ENCODE results near the gene RPIA. TPM values are rescaled to one million over a fixed set of nuclear protein-coding genes. Genes with fewer than 3 reads are reported as not detected.
"Not testable (repeated sequence)": the region's sequence is repeated elsewhere in the genome, so short reads cannot be mapped to it uniquely, and the experiment has no call there.

The RPIA gene
- total RNA-seq, 1 donor from 2014 or later, result 15.2 TPM

DNA sequence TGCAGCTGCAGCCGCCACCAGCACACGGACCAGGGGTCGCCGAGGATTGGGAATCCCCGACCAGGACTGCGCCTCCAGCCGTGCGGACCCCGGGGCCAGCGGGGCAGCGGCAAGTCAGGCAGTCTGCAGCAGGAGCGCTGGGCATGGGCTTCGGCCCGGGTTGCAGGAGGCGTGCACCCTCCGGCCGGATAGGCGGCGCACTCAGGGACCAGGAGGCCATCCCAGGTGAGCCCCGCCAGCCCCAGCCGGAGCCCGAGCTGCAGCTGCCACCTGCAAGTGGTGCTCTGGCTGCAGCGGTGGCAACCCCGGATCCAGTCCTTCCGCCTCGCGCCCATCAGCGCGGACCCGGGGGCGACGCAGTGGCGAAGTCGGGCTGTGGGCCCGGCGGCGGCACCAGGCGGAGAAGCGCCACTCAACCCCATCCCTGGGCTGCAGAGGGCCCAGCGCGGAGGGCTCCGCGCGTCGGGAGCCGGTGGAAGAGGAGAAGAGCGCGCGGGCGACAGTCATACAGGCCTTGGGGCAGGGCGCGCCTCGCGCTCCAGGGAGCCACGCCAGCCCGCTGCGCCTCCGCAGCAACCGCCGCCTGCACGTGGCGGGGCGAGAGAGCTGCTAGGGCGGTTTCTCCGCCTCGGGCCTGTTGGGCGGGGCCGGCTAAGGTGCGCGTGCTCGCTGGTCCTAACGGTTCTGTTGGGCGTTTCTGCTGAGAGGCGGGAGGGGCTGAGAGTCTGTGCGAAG lies 73.8 kb downstream of the RPIA start:
- DNase-seq (ENCODE audit: extremely low read depth, low read depth, low spot score), result no peak

DNA sequence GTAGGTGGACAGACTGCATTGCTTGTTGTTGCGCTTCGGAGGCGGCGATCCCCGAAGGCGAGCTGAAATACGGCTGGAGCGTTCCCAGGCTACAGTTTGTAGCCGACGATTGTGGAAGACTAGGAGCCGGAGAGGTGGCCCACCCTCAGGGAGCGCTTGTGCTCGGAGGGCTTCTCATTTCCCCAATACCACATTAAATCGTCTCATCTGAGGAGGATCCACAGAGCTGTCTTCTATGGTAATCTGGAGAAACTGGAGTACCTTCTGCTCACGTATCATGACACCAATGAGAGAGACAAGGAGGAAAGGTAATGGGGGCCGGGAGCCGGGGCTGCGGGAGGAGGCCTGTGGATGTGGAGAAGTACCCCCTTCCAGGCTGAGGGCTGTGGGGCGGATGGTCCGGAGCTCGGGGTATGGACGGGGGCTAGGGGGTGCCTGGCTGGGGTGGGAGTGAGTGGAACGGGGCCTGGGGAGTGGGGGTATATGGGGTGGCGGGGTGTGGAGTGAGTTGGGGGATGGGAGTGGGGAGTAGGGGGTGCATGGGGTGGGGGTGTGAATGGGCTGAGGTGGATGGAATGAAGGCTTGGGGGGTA lies 74.5 kb downstream of the RPIA start:
- DNase-seq (ENCODE audit: extremely low read depth, low read depth, low spot score), result not testable (repeated sequence)

DNA sequence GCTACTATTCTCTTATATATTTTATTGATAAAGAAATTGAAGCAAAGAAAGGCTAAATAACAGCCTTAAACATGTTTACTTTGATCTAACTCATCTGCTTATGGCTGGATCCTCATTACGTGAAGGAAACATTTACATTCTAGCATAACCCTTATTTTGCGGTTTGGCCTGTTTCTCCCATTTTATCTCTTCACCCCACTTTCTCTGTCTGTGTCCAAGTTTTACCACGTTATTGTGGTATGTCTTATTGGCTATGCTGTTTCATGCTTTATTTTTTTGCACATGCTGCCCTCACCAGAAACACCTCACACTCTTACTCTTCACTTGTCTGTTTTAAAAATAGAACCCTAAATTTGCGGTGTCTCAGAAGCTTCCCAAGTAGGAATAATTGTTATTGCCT lies 78.5 kb downstream of the RPIA start:
- DNase-seq (ENCODE audit: extremely low read depth, low read depth, low spot score), result no peak

DNA sequence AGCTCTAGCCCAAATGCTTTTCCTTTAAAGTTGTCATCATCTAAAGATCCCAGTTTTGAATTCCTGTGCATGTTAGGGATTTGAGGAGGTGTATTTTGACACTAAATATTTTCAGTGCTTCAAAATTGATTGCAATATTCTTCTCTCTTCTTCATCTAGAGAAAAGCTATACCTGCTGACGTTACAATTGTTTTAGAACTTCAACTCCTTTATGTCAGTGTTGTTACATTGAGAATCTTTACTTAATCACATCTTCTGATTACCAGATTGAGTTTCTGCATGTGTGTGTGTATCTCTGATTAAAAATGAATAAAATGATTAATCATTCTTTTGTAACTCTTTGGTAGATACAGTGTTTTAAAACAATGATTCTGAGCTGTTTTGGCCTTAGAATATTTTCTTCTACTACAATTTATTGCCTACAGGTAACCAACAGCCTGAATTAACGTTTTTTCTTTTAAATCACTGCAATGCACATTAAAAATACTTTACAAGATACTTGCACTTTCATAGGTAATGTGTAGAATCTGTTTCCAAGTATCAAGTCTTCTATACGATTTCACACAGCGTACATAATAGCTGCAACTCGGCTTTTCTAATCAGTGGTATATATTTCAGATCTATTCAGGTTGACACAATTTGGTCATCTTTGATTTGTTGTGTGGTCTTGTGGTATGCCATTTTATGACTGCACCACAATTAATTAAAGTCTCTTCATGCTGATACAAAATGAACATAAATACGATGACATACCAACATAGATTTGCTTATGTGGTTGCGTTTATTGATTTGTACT lies 82.0 kb downstream of the RPIA start:
- not testable (repeated sequence) for DNase-seq (ENCODE audit: extremely low read depth, low read depth, low spot score)

DNA sequence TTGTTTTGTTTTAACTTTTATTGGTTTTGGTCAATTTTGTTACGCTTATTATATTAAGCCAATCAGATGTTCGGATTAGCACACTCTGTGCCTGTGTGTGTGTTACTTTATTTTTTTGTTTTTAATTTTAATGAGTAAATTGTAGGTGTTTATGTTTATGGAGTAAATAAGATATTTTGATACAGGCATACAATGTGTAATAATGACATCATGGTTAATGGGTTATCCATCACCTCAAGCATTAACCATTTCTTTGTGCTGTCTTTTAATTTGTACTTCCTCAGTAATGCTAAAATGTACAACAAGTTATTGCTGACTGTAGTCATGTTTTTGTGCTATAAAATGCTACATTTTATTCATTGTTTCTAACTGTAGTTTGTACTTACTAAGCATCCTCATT lies 97.7 kb downstream of the RPIA start:
- DNase-seq (ENCODE audit: extremely low read depth, low read depth, low spot score), result not testable (repeated sequence)

DNA sequence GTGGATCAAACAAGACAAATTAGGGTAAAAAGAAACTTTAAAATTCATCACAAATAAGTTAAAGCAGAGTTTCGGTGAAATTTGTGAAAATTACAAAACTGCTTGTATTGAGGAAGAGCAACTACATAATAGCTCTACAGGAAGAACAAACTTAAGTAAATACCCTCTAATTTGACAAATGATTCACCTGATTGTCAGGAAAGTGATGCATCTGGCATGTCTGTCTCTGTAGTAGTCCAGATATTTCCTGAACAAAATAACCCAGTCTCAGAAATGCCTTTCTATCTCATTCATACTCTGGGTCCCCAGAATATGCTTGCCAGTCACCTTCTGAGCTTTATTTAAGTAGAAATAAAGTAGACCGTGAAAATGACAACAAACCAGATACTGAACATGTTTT lies 104.5 kb downstream of the RPIA start:
- not testable (repeated sequence) for DNase-seq (ENCODE audit: extremely low read depth, low read depth, low spot score)

DNA sequence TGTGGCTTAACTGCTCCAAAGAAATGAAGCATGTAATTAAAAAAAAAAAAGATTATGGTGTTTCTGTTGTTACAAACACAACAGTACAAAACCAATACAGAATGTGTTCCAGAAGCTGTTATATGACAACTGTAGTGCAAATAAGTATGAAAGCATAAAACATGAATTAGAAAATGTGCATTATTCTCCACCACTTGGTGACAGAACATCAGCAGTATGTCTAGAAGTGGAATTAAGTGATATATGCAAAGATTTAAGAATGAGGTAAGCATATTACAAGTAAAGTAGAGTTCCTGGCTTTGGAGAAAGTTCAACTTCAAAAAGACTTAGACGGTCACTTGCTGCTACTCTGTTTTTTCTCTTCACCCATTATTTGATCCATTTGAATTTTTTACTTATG lies 105.0 kb downstream of the RPIA start:
- not testable (repeated sequence) for DNase-seq (ENCODE audit: extremely low read depth, low read depth, low spot score)

DNA sequence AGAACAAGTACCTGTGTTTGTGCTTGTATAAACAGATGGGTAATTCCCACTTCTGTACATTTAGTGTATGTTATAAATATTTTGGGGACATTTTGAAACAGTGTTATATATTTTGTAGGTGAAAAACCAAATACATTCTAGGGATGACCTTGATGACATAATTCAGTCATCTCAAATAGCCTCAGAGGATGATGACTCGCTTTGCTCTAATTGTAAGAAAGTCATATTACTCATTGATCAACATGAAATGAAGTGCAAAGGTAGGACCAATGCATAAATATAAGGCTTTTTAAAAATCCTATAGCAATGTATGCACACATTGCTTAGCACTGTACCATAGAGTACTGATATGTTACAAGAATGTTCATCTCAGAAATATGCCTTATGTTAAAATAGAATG lies 105.7 kb downstream of the RPIA start:
- not testable (repeated sequence) for DNase-seq (ENCODE audit: extremely low read depth, low read depth, low spot score)

Other genes with a start within 250 kb of the RPIA start
- not detected in 2 replicates for gene FOXI3, start 239.0 kb upstream of the RPIA start, total RNA-seq
- gene EIF2AK3, start 64.2 kb upstream of the RPIA start, total RNA-seq, result 20.7 and 29.8 TPM in 2 replicates